Measurements from ENCODE around the gene PCDH17.

PCDH17 gene, protein sequence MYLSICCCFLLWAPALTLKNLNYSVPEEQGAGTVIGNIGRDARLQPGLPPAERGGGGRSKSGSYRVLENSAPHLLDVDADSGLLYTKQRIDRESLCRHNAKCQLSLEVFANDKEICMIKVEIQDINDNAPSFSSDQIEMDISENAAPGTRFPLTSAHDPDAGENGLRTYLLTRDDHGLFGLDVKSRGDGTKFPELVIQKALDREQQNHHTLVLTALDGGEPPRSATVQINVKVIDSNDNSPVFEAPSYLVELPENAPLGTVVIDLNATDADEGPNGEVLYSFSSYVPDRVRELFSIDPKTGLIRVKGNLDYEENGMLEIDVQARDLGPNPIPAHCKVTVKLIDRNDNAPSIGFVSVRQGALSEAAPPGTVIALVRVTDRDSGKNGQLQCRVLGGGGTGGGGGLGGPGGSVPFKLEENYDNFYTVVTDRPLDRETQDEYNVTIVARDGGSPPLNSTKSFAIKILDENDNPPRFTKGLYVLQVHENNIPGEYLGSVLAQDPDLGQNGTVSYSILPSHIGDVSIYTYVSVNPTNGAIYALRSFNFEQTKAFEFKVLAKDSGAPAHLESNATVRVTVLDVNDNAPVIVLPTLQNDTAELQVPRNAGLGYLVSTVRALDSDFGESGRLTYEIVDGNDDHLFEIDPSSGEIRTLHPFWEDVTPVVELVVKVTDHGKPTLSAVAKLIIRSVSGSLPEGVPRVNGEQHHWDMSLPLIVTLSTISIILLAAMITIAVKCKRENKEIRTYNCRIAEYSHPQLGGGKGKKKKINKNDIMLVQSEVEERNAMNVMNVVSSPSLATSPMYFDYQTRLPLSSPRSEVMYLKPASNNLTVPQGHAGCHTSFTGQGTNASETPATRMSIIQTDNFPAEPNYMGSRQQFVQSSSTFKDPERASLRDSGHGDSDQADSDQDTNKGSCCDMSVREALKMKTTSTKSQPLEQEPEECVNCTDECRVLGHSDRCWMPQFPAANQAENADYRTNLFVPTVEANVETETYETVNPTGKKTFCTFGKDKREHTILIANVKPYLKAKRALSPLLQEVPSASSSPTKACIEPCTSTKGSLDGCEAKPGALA (N-terminal part only)

DNA sequence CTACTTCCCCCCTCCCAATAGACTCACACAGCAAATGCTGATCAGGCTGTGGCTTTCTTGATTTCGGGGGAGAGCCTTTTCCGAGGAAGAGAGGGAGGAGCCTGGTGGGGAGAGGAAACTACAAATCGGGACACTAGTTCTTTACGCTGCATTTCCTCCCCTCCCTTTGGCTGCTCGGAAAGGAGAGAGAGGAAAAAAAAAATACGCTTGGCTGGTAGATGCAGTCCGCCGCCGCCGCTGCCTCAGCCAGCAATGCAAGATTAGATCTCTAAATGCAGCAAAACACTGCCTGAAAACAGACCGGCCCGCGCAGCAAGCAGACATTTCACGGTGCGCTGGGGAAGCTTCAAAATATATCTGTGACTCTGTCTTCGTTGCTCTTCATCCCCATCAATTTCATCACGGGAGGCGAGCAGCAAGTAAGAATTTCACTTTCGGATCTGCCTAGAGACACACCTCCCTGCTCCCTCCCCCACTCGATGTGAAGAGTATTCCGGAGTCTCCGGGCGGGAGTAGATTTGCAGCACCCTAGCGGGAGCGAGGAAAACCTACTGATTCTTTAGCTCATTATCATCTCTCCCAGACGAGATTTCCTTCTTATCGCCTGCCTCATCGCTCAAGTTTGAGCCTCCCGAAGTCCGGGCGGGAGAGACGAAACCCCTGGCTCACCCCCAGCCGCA is at the start of gene PCDH17:
PCDH17 (plus strand) TSS at position 149 of the 680 bp plus-strand sequence. CDS start 803 bp downstream, outside the sequence.
- DNase-seq: no peak

DNA sequence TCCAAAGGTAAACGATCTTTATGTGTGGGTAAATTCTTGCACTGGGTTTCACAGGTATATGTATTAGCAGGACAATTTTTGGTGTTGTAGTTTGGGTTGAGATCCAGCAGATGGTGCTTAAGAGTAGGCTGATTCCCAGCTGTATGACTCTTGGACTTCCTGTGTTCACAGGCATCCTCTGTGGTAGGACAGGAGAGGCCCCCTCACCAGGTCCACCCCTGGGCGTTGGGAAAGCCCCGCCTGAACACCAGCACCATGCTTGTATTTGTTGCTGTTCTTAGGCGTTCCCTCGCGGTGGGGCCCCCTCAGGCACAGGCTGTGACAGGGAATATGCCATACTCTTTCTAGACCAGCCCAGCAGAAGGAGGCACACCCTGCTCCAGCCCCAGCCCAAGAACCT is 49.5 kb upstream of the PCDH17 start:
- no peak for DNase-seq

DNA sequence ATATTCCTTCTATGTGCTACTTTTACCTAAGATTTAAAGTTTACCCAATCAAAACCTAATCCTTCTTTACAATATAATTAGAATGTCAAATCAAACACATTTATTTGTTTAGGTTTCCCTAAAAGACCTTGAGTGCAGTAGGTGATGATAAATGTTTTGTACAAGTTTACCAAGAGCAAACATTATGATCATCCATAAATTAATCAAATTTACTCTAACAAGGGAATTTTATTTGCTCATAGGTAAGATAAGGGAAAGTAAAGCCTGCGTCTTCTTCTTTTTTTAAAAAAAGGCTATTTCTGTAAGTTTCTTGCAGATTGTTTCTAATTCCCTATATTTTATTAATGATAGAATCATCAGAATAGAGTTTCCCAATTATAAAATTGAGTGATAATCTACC is 48.0 kb upstream of the PCDH17 start:
- no peak for DNase-seq

DNA sequence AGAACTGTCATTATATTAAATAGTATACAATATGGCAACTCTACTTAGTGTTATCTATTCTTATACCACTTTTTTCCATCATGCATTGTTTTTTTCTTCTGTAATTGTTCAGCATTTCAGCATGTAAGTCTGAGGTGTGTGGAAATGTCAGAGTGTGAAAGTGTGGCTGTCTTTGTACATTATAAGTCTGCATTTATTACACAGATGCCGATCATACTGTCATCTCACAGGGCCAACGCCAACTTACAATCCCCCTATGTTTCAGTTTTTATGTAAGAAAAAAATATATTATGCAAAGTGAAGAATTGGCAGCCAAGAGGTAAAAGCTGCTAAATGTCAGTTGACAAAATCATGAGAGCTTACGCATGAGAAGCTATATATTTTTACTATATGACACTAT is 42.9 kb upstream of the PCDH17 start:
- no peak for DNase-seq

DNA sequence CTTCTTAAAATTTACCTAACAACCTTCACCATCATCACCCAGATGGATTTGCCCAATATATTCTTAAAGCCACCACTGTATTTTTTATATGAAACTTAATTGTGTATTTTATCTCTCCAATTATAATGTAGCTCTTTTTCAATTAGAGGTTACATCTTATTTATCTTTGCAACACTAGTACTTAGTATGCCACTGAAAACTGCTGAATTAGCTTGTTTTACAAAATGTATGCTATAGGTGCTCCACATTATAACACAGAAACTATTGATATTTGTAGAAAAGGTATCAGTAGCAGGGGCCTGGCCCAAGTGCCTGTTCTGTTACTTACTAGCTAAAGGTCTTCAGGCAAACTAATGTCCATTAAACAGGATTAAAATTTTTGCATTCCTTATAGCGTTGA is 35.8 kb upstream of the PCDH17 start:
- DNase-seq: no peak

DNA sequence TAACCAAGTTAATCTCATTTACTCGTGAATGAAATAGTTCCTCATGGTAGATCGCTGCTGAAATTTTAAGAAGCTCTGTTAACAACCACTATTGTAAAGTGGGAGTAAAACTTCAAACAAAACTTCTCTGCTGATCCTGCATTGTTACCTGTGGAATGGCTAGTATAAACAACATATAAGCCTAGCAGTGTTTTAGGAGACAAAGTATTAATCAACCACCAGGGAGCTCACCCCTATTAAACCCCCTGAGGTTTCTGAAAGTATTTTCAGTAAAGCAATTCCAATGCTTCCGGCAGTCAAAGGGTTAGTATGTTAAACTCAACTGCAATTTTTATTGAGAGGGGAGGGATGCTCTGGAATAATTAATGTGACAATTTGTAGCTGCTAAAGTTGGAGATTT is 30.0 kb upstream of the PCDH17 start:
- no peak for DNase-seq

DNA sequence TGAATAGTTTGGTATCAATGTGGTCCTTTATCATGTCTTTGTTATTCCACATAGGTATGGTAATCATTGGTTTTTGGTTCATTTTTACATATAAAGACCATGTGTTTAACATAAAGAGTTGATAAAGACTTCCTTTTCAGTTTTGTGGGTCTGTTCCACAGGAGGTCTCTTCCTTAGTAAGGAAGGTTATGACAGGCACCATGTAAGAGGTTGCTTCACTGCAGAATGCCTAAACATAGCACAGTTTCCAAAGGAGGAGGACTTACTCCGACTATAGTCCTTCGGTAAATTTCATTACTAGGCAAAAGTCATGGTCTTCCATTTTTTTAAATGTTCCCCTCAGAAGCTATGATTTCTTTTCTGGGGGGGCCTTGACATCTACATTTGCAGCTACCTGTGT is 27.1 kb upstream of the PCDH17 start:
- no peak for DNase-seq

DNA sequence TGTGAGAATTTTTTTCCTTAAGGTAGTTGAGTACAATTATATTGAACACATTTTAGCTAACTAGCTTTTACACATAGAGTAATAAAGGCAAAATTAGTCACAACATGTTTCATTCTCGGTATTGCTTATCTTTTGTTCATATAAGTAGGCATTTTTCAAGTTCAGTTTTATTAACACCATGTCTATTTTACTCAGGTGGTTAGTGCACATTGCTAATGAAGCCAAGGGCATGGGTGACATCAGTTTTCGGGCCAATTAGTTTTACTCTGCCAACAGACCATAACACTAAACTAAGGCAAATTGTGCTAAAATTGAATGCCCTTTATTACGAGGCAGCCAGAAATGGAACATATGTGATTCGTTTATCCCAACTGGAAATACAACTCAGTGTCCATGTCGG is 19.6 kb upstream of the PCDH17 start:
- DNase-seq: no peak

DNA sequence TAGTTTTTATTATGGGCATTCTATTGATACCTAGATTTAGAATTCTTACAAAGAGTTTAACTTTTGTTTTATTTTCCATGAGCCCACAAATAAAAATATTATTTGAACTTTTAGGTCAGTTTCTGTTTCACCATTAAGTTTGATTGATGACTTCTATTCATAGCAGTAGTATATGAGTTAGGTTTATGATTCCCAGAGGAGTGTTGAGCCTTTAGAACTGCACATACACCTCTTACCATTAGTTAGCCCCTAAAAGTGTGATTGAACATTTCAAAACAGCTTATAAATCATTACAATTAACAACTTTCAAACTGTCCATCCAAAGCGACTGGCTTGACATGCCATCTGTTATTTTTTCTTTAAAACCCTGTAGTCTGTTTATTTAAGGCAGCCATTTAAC is 19.0 kb upstream of the PCDH17 start:
- no peak for DNase-seq

DNA sequence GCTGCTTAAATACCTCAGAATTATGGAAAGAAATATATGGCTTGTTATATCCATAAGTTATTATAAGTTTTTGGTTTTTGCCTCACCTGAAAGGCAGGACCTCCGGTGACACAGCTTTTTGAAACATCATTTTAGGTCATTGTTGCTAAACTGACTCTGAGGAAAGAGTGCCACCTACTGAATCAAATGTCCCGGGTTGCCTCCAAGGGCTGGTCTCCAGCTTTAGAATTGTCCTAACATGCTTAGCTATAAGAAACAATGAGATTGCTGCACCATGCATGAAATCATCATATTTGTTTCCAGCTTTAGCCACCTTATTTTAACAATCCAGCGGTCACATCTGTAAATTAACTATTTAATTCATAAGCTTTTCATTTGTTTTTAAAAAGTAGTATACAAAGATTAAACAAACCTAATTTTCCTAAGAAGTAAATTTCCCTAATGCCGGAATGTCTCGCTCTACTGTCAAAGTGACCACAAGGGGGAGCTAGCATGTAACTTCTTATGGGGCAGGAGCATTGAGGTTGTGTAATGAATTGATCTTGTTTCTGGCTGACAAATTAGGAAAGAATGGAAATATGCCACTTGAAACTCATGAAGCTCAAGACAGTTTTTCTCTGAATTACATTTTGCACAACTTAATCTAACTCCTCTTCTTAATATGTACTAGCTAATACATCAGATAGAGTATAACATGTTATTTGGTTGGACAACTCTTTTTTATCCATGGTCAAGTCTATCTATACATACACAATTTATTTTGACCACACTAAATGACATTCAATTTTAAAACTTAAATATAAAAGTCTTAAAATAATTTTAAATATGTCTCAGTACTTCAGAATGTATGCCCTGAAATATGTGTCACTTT is 6.7 kb upstream of the PCDH17 start:
- DNase-seq: peak in 1 of 2 donors; percentile 23

DNA sequence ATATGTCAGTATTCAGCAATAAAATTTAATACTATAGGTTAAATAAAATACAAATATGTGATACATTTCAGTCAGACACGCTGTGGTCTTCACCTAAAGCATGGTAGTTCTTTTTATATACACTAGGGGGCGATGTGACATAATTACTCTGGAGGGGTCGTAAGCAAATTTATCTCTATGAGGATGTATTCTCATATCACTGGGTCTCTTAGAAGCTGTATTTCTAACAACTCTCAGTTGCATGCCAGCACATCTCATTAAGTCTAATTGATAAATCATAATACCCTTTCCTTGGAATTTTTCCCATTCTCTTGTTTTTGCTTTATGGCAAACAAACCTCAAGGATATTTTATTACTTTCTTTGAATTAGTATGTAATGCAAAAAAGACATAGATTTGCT is 3.9 kb upstream of the PCDH17 start:
- DNase-seq: peak in 1 of 2 donors; percentile 19

DNA sequence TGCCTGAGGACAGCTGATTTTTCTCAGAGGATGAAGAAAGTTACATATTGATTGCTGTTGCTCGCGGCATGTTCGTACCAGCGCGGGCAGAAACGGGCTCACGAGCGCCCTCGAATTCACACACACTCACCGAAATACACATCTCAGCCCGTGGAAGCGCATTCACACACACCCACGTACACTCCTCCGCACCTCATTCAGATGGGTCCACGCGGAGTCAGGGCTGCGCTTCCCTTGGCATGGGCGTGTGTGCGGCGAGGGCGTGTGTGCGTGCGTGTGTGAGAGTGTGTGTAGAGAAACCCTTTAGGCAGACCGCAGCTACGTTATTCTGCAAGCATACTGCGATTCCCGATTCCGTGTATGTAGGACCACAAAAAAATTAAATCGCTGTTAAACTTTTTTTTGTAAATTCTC is 2.1 kb upstream of the PCDH17 start:
- no peak for DNase-seq

DNA sequence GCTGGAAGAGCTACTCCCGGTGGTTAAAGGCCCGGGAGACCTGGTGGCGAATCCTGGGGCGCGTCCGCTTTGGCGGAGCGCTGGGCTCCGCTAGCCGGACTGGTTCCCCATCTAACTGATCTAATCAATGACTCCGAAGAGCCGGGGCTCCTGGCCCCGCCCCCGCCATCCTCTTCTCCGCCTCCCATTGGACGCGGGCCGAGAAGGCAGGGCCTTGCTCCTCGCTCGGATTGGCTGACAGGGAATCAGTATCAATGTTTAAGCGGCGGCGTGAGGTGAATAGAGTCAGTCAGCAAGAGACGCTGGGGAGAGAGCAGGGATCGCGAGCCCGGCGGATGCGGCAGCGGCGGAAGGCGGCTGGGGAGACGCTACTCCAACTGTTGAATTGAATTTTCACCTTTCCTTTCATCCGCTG is 1.7 kb upstream of the PCDH17 start:
- DNase-seq: peak; percentile 20 to 51

DNA sequence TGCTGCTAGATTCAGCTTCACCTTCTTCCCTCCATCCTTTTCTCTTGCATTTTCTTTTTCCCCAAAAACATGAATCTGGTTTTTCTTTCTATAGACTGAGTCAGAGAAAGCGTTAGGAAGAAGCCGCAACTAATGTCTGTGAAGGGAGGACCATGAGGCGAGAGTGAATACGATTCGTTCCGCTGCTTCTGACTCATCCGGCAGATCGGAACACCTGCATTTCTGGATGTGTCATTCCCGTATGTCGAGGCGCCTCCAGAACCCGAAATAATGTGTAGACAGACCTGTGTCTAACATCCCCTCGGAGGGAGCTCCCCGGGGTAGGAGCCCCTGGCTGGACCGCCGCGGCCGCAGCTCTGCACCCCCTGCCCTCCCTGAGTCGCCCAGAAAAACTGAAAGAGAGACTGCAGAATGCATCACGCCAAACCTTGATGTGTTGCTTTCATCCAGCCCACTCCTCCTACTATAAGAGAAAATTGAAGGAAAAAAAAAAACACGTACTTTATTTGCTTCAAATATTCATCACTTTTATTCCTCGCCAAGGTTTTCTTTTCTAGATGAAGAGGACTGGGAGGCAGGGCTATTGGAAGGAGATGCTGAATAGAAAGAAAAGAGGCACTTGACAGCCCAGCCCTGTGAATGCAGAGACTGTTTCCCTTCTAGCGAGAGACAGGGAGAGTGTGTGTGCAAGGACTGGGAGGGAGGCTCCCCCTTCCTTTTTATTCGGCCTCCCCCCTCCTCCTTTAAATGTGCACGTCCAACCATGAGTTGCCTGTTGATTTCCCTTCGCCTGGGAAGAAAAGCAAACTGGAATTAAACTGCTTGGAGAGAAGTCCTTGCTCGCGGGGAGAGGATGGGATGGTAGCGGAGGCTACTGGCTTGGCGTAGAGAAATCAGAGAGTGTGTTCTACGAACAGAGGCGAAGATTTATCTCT is 616 bp upstream of the PCDH17 start:
- no peak for DNase-seq

DNA sequence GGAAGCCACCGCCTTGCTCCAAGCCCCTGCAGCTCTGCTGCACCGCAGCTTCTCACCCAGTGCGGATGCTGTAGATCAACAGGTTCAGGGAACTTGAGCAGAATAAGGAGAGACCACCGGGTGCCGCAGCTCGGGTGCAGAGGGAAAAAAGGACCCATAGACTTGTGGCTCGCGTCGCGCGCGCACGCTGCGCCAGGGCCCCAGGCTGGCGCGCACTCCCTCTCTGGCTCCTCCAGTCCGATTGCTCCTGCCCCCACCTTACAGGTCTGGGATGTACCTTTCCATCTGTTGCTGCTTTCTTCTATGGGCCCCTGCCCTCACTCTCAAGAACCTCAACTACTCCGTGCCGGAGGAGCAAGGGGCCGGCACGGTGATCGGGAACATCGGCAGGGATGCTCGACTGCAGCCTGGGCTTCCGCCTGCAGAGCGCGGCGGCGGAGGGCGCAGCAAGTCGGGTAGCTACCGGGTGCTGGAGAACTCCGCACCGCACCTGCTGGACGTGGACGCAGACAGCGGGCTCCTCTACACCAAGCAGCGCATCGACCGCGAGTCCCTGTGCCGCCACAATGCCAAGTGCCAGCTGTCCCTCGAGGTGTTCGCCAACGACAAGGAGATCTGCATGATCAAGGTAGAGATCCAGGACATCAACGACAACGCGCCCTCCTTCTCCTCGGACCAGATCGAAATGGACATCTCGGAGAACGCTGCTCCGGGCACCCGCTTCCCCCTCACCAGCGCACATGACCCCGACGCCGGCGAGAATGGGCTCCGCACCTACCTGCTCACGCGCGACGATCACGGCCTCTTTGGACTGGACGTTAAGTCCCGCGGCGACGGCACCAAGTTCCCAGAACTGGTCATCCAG is 964 bp downstream of the PCDH17 start:
- DNase-seq: no peak

DNA sequence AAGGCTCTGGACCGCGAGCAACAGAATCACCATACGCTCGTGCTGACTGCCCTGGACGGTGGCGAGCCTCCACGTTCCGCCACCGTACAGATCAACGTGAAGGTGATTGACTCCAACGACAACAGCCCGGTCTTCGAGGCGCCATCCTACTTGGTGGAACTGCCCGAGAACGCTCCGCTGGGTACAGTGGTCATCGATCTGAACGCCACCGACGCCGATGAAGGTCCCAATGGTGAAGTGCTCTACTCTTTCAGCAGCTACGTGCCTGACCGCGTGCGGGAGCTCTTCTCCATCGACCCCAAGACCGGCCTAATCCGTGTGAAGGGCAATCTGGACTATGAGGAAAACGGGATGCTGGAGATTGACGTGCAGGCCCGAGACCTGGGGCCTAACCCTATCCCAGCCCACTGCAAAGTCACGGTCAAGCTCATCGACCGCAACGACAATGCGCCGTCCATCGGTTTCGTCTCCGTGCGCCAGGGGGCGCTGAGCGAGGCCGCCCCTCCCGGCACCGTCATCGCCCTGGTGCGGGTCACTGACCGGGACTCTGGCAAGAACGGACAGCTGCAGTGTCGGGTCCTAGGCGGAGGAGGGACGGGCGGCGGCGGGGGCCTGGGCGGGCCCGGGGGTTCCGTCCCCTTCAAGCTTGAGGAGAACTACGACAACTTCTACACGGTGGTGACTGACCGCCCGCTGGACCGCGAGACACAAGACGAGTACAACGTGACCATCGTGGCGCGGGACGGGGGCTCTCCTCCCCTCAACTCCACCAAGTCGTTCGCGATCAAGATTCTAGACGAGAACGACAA is 1.8 kb downstream of the PCDH17 start:
- no peak for DNase-seq

DNA sequence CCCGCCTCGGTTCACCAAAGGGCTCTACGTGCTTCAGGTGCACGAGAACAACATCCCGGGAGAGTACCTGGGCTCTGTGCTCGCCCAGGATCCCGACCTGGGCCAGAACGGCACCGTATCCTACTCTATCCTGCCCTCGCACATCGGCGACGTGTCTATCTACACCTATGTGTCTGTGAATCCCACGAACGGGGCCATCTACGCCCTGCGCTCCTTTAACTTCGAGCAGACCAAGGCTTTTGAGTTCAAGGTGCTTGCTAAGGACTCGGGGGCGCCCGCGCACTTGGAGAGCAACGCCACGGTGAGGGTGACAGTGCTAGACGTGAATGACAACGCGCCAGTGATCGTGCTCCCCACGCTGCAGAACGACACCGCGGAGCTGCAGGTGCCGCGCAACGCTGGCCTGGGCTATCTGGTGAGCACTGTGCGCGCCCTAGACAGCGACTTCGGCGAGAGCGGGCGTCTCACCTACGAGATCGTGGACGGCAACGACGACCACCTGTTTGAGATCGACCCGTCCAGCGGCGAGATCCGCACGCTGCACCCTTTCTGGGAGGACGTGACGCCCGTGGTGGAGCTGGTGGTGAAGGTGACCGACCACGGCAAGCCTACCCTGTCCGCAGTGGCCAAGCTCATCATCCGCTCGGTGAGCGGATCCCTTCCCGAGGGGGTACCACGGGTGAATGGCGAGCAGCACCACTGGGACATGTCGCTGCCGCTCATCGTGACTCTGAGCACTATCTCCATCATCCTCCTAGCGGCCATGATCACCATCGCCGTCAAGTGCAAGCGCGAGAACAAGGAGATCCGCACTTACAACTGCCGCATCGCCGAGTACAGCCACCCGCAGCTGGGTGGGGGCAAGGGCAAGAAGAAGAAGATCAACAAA is 2.6 kb downstream of the PCDH17 start:
- DNase-seq: no peak

DNA sequence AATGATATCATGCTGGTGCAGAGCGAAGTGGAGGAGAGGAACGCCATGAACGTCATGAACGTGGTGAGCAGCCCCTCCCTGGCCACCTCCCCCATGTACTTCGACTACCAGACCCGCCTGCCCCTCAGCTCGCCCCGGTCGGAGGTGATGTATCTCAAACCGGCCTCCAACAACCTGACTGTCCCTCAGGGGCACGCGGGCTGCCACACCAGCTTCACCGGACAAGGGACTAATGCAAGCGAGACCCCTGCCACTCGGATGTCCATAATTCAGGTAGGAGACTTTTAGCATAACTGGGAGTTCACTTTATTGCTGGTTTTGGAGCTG is 3.3 kb downstream of the PCDH17 start:
- no peak for DNase-seq

Data from CD4-positive, alpha-beta T cell treated with Interleukin-1 beta for 1 hour (primary cell).